Kidney (tissue), 14 donors: Measurements from ENCODE around the gene LRRC45. TPM values are rescaled to one million over a fixed set of nuclear protein-coding genes. Genes with fewer than 3 reads are reported as not detected.
A peak's percentile ranks its signal among the peaks of the same experiment; 100 is the strongest.

Source experiments
- DNase-seq, 5 donors: peaks; one replicate each; pipeline ENCODE4 v3.0.0-alpha.2; 2013 to 2020
- FAIRE-seq: peaks from 2 replicates; lab custom pipeline; 2012; peaks lifted over from hg19 to GRCh38; lab: Jason Lieb, UNC
- H3K27ac ChIP-seq, 2 donors: one replicate each; pipeline ENCODE4 v1.7.0; 2013; ENCODE audit warnings: low read depth in 2 of 2, low read length in 2 of 2, inconsistent platforms in 1 of 2
- H3K27me3 ChIP-seq: one replicate; pipeline ENCODE4 v1.7.1; 2013; ENCODE audit warnings: low read length, inconsistent platforms; ENCODE audit not compliant: control insufficient read depth, insufficient read depth
- H3K36me3 ChIP-seq, 3 donors: one replicate each; pipeline versions ENCODE4 v1.7.0 to v1.7.1; 2013; ENCODE audit warnings: low read length in 3 of 3, control low read depth in 1 of 3, inconsistent platforms in 1 of 3; ENCODE audit not compliant: insufficient read depth in 3 of 3, control insufficient read depth in 2 of 3
- H3K4me1 ChIP-seq, 3 donors: one replicate each; pipeline versions ENCODE4 v1.7.0 to v1.7.1; 2013; ENCODE audit warnings: low read length in 3 of 3, inconsistent platforms in 1 of 3, low read depth in 1 of 3; ENCODE audit not compliant: control insufficient read depth in 2 of 3, insufficient read depth in 2 of 3
- H3K4me3 ChIP-seq, 3 donors: one replicate each; pipeline versions ENCODE4 v1.7.0 to v1.8.1; 2013; ENCODE audit warnings: low read length in 3 of 3, control low read depth in 1 of 3, inconsistent platforms in 1 of 3
- H3K9ac ChIP-seq, 3 donors: one replicate each; pipeline versions ENCODE4 v1.7.0 to v1.7.1; 2013; ENCODE audit warnings: low read length in 3 of 3, control low read depth in 1 of 3, inconsistent platforms in 1 of 3
- H3K9me3 ChIP-seq, 3 donors: one replicate each; pipeline versions ENCODE4 v1.7.0 to v1.7.1; 2013; ENCODE audit warnings: low read length in 3 of 3, control low read depth in 1 of 3, inconsistent platforms in 1 of 3; ENCODE audit not compliant: control insufficient read depth in 2 of 3, insufficient read depth in 1 of 3
- CTCF ChIP-seq: IDR thresholded peaks from 3 replicates; pipeline ENCODE4 v1.5.1; 2012; ENCODE audit warnings: mild to moderate bottlenecking, moderate library complexity, borderline replicate concordance; ENCODE audit not compliant: insufficient read depth; ENCODE audit errors: extremely low read depth
- intact Hi-C: fragments of 100-400 bp; cut with DNase I; formaldehyde crosslinking; loops from one replicate; pipeline ENCODE4 v1.11.1; 2022
- polyA plus RNA-seq: library from polyadenylated mRNA; stranded (reverse); fragments of 350-450 nt; fragmentation: Illumina TruSeq; extraction: RNeasy Lipid Tissue Mini Kit (QIAGEN cat#74804); gene quantifications from one replicate; pipeline ENCODE4 v1.2.3, GENCODE V29; 2014; ENCODE audit warnings: low read depth, low replicate concordance; ENCODE audit not compliant: insufficient read depth
- total RNA-seq: library from RNA; stranded (reverse); fragmentation: NEBNext Ultra II Directional; extraction: Animal tissue kit (Norgen Biotek cat#: 25700); gene quantifications from one replicate; pipeline ENCODE4 v1.2.1, GENCODE V29; 2021
- donor health status: control.
- donor health status: control.
- donor health status: control.
- donor health status: control.
- donor health status: control.
- donor health status: DM: yes; HTN: yes; CAD: no.
- donor health status: Normal renal cell carcinoma (clear cell type).

The LRRC45 gene
- total and polyA plus RNA-seq, 2 donors from 2014 or later: 9.9 TPM

GRCh38 chr17:82055023-82055964 lies 32.2 kb downstream of the LRRC45 start:
- FAIRE-seq: no peak
- intact Hi-C loops: no loop called here

GRCh38 chr17:82055965-82056728 lies 33.0 kb downstream of the LRRC45 start:
- peaks cover 0 to 20% (median 4%) of the 10 kb centered on the region in 3 donors for H3K36me3 ChIP-seq
- H3K9ac ChIP-seq: no peak overlapping the region
- intact Hi-C loops: no loop called here
- no peak overlapping the region for H3K4me3 ChIP-seq
- FAIRE-seq: no peak
- no peak for TF ChIP-seq CTCF
- peak in 1 of 5 donors; percentile 76 for DNase-seq
- H3K27me3 ChIP-seq: no peaks in the 10 kb centered on the region
- H3K27ac ChIP-seq: no peak overlapping the region
- peaks cover 0 to 23% (median 12%) of the 10 kb centered on the region in 3 donors for H3K4me1 ChIP-seq
- H3K9me3 ChIP-seq: no peaks in the 10 kb centered on the region

More at GRCh38 chr17:82055023-82055964, 32.2 kb downstream of the LRRC45 start:
- Histone ChIP-seq H3K9me3 (no peaks in the 10 kb centered on the region), H3K27ac (no peak overlapping the region), H3K36me3 (peaks cover 0 to 13% (median 2%) of the 10 kb centered on the region in 3 donors), H3K9ac (no peak overlapping the region), H3K4me1 (peaks cover 0 to 30% (median 12%) of the 10 kb centered on the region in 3 donors), H3K27me3 (no peaks in the 10 kb centered on the region), H3K4me3 (no peak overlapping the region)
- DNase-seq: peak in 1 of 5 donors; percentile 56
- no peak for TF ChIP-seq CTCF

- DNase-seq: peak in 1 of 5 donors; percentile 72
- no peak for FAIRE-seq
- no peak overlapping the region for H3K9ac ChIP-seq
- intact Hi-C loops: no loop called here
- peaks cover 0 to 25% (median 5%) of the 10 kb centered on the region in 3 donors for H3K36me3 ChIP-seq
- TF ChIP-seq CTCF: no peak
- peaks cover 0 to 23% (median 12%) of the 10 kb centered on the region in 3 donors for H3K4me1 ChIP-seq
- H3K27me3 ChIP-seq: no peaks in the 10 kb centered on the region
- H3K27ac ChIP-seq: peak overlapping the region; percentile 9 to 78
- H3K9me3 ChIP-seq: no peaks in the 10 kb centered on the region
- no peak overlapping the region for H3K4me3 ChIP-seq
Measured at GRCh38 chr17:82056729-82057621, 33.9 kb downstream of the LRRC45 start.
